GM21423 (cell line): ENCODE results near the gene PHF3.
"Not testable (repeated sequence)": the region's sequence is repeated elsewhere in the genome, so short reads cannot be mapped to it uniquely, and the experiment has no call there.

Experiments used
- ATAC-seq: cut with Tn5 transposase; IDR thresholded peaks from one replicate; pipeline ENCODE4 v1.9.1; 2021; ENCODE audit warnings: mild to moderate bottlenecking, moderate library complexity; ENCODE audit not compliant: unreplicated experiment

The PHF3 gene

DNA sequence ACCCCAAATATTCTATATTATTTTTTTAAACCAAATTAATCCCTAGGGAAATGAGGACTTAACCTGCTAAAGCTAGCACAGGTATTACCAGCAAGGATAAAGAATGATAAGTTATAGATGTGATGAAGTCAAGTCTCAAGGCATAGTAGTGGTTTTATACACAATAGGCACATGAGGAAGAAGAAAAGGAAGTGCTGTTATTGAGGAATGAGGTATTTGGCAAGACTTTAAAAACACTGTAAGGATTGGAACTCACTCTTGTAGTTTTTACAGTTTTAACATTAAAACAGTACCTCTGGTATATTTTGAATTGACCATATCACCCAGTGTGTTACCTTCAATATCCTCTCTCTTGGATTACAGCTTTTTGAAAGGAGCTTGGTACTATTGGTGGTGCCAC is 54.6 kb downstream of the PHF3 start:
- ATAC-seq, result no peak

DNA sequence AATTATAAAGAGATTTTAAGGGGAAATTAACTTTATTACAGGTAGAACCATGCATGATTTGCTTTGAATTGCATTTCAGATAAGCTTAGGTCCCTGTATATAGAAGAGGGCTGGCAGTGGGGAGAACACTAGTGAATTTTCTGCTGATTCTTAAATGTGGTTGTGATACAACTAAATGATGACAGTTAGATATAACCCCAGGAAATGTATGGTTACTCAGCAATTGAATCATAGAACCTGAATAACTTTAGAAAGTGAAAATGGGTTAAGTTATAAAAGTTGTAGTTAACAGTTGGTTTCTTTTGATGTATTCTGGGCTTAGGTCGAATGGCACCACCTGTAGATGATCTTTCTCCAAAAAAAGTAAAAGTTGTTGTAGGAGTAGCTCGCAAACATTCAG is 70.1 kb downstream of the PHF3 start:
- no peak for ATAC-seq

DNA sequence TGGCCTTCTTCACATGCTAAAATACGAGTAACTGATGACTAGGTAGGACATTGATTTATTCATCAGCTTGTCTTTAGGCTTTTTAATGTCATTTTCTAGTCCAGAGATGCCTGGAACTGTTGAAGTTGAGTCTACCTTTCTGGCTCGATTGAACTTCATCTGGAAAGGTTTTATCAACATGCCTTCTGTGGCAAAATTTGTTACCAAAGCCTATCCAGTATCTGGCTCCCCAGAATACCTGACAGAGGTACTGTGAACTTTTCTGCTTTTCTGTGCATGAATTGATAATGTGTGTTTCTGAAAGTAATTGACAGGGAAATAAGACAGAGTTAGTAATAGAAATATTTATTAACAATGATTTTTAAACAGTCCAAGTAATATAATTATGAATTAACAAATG is 71.0 kb downstream of the PHF3 start:
- no peak for ATAC-seq

DNA sequence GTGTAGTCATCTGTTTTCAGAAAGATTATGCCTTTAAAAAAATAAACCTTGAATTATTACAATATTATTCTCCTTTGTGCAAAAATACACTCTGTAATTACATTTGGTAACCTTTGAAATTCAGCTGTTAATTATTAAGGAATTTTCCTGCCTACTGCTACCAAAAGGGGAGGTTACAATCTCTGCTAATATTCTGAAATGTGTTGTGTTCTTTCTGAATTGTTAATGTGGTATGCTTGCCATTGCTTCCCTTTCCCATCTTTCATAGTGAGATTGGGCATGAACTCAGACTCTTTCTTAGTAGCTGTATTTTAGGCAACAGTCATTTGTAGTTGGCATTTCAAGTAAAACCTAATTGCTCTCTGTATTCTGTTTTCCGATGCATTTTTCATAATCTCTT is 73.0 kb downstream of the PHF3 start:
- no peak for ATAC-seq

DNA sequence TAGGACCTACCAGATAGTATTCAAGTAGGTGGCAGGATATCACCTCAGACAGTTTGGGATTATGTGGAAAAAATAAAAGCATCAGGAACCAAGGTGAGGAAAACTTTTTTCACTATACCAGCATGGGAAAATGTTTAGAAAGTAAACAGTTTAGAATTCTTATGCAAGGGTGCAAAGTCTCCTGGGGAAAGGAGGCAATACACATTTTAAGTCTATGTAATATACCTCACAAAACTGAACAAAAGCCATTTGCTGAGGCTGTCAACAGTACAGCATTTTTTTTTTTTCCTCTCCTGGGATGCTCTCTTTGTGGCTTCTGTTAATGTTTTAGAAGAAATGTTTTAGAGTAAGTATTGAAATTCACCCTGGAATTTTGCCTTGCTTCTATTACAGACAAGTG is 73.5 kb downstream of the PHF3 start:
- no peak for ATAC-seq

DNA sequence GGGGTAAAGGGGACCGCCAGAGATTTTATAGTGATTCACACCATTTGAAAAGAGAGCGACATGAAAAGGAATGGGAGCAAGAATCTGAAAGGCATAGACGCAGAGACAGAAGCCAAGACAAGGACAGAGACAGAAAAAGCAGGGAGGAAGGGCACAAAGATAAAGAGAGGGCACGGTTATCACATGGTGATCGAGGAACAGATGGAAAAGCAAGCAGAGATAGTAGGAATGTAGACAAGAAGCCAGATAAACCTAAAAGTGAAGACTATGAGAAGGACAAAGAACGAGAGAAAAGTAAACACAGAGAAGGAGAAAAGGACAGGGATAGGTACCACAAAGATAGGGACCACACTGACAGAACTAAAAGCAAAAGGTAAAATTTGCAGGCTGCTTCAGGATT is 77.7 kb downstream of the PHF3 start:
- ATAC-seq, result no peak

DNA sequence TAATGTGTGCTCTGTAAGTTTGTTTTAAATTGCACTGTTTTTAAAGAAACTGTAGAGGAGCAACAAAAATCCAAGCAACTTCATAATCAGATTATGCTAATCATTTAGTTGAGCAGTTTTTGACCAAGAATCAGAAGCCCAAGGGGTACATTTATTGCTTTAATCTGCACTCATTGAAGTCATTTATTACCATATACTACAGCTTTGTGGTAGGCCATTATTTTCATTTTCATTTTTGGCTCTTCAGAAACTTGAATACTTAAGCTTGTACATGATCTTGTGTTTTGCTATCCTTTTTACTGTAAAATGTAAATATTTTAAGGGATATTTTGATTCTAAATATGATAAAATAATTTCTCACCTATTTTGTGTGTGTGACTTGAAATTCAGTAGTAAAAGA is 78.5 kb downstream of the PHF3 start:
- no peak for ATAC-seq

DNA sequence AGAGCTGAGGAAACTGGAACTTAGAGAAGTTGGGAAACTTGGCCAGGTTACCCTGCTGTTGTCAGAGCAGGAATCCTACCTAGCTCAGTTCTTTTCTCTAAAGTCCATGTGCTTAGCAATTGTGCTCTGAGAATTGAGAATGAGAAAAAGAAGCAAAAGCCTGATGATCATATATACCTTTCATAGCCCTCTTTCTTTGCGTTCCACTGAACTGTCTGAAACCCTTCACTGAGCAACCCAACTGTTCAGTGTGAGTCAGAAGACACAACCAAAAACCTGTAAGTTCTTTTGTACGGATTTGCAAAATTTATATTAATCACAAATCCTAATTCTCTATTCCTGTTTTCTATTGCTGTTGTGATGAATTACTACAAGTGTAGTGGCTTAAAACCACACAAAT is 80.6 kb downstream of the PHF3 start:
- no peak for ATAC-seq

DNA sequence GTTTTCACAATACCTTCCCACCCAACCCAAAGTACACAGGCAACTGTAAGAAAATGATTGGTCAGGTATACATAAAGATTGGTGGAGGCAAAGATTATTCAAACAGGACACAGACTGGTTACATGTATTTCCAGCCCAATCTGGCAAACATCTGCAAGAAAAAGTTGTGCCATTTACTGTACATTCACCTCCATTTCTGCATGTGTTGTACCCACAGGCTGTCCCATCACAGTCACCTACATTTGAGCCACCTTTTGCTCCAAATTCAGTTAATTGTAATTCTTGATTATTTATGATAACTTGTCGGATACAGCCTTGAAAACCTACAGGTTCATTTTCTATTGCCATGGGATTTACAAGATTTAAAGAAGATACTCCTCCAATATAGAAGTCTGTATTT is 85.6 kb downstream of the PHF3 start:
- no peak for ATAC-seq

DNA sequence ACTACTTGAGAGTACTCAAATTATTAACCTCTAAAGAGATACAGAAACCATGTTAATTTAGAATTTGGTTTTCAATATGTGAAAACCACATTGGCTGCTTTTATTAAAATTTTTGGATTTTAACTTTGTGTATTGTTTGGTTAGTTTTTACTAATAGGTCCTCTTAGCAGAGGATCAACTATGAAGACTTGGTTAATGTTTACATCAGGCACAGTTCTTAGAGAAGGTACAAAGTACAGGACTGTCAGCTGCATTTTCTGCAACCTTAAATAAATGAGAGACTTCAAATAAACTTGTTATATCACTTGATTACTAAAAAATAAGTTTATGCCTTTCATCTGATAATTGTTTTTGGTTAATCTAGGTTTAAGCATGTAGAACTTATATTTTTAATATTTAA is 89.1 kb downstream of the PHF3 start:
- no peak for ATAC-seq

DNA sequence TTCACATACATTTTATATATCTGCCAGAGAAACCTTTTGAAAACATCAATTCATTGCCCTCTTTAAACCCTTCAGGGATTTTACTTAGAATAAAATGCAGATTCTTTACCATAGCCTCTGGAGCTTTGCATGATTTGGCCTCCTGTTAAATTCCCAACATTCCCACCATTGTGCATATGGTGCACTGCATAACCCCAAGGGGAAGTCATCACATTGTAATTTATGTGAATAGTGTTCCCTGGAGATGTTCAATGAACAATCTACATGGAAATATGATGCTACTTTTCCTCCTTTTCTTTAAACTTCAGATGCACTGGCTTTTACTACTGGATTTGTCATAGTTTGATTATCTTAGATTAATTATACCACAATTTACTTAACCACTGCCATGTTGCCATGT is 94.7 kb downstream of the PHF3 start:
- no peak for ATAC-seq

DNA sequence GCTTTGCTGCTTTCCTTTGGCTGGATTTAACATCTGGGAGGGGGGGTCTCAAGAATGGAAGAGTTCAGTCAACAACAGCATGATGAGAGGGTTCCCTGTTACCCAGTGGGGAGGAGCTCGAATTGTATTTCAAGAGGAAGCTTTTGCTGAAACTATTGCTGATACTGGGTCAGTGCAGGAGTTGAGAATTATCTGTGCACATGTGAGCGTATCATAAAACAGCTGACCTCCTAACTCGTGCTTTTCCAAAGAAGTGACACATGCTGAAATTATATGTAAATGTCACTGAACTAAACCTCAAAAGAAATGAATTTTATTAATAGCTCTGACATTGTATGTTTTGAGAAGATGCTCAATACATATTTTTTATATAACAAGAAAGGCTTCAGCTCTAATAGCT is 96.3 kb downstream of the PHF3 start:
- no peak for ATAC-seq

DNA sequence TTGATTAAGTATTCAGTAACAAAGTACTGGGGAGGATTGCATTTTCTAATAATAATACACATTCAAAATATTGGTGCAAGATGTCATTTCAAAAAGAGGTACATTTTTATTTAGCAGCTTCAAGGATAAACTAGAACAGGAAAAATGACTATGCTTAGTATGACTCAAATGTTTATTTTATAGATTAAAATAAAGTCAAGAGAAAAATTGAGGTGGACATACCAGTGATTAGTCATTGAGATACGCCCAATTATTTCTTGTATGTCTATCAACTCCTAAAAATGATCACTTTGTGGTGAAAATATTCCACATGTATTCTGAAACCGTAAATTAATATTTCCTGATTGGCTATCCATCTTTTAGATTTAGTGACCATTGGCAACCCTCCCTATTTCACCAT is 96.7 kb downstream of the PHF3 start:
- ATAC-seq, result no peak

DNA sequence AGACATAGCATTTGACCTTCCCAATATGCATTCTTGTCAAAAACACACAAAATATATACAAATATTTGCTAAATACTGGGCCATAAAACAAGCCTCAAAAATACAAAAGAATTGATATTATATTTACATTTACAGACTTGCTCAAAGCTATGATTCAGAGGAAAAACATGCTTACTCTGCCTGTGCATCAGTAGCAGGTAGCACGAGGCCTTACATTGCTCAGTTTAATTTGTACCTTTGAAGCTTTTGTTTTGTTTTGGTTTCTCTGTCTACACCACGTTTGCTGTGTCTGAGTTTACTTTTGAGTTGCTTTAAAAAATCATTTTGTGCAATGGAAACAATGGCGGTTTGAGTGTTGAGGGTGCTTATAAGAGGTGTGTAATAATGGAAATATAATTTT is 99.3 kb downstream of the PHF3 start:
- no peak for ATAC-seq

DNA sequence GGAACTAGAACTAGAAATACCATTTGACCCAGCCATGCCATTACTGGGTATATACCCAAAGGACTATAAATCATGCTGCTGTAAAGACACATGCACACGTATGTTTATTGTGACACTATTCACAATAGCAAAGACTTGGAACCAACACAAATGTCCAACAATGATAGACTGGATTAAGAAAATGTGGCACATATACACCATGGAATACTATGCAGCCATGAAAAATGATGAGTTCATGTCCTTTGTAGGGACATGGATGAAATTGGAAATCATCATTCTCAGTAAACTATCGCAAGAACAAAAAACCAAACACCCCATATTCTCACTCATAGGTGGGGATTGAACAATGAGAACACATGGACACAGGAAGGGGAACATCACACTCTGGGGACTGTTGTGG is 102.6 kb downstream of the PHF3 start:
- ATAC-seq, result not testable (repeated sequence)

DNA sequence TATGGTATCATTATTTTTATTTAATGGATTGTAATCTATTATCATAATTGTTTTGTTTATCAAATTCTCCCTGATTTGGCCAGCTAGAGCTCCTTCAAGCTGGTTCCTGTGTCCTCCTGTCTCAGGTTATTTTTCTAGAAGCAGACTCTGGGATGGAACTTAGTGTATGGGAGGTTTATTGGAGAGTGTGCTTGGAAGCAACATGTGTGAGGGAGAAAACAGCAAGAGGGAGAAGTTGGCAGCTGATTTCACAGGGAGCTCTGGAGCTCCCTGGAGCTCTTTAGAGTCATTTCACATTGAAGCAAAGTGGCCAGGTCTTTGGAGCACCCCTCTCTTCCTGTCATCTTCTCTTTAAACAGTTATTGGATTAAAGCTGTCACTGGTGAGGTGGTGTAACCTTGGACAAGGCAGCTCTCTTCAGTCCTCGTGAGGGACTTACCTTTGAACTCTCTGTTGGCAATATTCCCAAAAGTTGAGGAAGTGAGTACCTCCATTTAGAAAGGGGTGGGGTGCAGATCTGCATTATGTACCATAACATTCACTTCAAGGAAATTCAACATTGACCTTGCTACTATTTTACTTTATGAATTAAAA is 103.6 kb downstream of the PHF3 start:
- no peak for ATAC-seq

DNA sequence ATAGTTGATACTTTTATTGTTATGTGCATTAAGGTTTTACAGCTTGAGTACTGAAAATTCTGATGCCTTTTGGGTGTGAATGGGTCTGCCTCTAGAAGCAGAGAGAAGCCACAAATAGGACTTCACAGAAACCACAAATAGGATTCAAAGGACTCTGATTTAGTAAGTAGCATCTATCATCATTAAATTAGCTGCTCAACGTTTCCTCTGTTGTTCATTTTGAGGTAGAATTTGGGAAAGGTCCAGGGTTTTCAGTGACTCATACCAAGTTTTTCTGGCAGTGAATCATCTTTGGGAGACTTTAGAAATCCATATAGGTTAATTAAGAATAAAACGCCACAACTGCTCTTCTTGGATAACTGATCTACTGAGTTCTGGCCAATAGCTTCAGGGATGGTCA is 105.1 kb downstream of the PHF3 start:
- no peak for ATAC-seq

DNA sequence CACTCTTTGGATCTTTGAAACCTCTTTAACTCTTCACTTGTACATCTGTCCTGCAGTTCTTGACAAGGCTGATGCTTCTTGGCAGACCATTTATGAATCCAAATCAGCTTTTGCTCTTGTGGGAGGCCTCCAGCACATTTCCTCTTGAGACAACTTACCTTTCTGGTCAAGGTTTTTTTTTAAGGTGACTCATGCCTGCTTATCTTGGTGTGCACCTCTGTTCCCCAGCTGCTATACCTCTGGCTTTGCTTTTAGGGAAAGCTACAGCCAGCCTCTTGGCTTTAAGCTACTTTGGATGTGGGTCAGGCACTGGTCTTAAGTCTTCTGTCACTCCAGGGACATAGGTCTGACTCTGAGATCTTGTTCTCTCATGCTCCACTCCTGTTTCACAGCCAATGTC is 106.5 kb downstream of the PHF3 start:
- no peak for ATAC-seq

DNA sequence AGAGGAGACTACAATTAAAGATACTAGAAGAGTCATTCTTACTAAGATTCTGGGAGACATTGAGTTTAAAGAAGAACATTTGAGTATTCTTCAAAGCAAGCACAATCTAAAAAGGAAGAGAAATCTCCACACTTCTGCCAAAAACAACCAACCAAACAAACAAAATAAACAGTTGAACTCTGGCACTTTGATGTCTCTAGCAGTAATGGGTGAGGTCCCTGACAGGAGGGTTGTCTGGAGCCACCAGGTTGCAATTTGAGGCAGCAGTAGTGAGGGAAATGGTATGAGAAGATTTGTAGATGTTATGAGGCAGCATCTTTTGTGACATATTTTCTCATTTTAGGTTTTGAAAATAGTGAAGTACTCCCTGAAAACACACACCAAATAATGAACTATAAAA is 108.1 kb downstream of the PHF3 start:
- no peak for ATAC-seq

DNA sequence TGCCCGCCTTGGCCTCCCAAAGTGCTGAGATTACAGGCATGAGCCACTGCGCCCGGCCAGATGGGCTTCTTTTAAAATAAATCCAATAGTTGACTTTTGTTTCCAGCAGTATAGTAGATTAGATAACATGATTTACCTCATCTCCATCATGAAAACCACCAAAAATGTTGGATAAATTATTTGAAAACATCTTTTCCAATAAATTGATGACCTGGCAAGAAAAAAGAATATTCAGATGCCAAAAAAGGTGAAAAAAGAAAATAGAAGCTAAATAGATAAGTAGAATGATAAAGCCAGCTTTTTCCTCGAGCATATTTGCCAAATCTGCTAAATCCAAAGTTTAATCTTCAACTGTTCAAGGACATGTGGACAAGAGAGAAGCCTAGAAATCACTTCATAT is 109.2 kb downstream of the PHF3 start:
- no peak for ATAC-seq

DNA sequence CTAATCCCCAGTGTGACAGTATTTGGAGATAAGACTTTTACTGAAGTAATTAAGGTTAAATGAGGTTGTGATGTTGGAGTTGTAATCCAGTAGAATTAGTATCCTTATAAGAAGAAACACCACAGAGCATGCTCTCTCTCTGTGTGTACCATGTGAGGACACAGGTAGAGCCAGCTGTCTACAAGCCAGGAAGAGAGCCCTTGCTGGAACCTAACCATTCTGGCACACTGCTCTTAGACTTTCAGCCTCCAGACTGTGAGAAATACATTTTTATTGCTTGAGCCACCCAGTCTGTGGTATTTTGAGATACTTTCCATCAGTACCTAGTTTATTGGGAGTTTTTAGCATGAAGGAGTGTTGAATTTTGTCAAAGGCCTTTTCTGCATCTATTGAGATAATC is 110.2 kb downstream of the PHF3 start:
- no peak for ATAC-seq

DNA sequence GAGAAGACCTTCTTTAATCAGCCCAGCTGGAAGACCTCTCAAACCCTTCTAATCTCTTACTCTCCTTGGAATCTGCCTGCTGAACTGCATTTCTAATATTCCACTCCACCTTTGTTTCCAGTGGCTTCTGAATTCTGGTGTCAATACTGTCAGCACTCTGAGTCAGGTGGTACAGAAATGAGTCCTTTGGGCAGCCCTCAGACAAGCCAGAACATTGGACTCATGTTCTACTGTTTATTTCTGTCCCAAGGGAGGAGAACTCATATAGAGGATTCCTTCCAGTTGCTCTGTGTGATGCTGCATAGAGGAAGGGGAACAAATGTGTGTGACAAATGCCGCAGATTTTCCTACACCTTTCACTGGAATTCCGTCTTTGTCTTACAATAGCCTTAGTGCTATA is 114.8 kb downstream of the PHF3 start:
- no peak for ATAC-seq

DNA sequence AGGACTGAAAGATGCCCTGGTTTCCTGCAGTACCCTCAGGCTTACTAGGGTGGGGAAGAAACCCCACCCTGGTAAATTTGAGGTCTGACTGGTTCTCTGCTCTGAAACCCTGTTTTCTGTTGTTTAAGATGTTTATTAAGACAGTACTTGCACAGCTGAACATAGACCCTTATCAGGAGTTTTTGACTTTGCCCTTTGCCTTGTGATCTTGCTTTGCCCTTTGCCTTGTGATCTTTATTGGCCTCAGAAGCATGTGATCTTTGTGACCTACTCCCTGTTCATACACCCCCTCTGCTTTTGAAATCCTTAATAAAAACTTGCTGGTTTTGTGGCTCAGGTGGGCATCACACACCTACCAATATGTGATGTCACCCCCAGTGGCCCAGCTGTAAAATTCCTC is 121.7 kb downstream of the PHF3 start:
- ATAC-seq, result not testable (repeated sequence)

DNA sequence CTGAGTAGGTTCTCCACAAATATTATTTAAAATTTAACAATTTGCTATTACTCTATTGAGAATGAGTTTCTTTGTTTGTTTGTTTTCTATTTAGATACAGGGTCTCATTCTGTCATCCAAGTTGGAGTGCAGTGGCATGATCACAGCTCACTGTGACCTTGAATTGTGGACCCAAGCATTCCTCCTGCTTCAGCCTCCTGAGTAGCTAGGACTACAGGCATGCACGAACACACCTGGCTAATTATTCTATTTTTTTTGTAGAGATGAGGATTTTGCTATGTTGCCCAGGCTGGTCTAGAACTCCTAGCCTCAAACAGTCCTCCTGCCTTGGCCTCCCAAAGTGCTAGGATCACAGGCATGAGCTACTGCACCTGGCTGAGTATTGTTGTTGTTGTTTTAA is 122.2 kb downstream of the PHF3 start:
- no peak for ATAC-seq
